Measurements from ENCODE around the gene ADAMTS2. TPM values are rescaled to one million over a fixed set of nuclear protein-coding genes. Genes with fewer than 3 reads are reported as not detected.

ADAMTS2 gene
- total RNA-seq, 2 experiments from 2014 or later: not detected

DNA sequence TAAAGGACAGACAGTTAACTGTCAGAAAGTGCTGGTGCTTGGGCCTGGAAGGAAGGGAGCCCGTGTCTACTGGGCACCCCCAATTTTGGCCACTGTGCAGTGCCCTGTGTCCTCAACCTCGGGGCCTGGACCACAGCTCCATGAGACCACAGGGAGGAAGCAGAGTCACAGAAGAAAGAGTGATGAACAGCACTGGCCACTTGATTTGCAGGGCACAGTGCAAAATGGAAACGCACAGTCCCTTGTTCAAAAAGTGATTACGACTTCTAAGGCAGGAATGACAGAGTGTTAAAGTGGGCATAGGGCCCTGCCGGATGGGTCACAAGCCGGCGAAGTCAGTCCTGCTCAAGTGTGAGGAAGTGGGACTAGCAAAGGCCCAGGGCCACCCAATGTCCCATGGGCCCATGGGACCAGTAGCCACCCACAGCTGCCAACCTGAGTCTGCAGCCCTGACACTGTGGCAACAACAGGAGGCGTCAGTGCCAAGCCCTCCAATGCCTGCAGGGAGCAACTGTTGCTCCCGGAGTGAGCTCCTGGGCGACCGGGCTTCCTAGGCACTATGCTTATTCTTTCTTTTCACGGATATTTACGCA lies 85.4 kb downstream of the ADAMTS2 start:
- Mint-ChIP-seq H3K27me3 (ENCODE audit: low read depth) (no peaks in the 10 kb centered on the region), H3K27ac (no peak overlapping the region), H3K9me3 (no peaks in the 10 kb centered on the region), H3K36me3 (ENCODE audit: low read depth) (no peaks in the 10 kb centered on the region), H3K4me3 (no peak overlapping the region), H3K4me1 (ENCODE audit: low read depth) (no peaks in the 10 kb centered on the region)
- DNase-seq: no peak
- CTCF ChIA-PET: no interaction called here
- intact Hi-C loops (cut with micrococcal nuclease): loop anchor here (2.0 kb wide), 1 partner anchor 93 kb away; no protein-coding TSS in a partner anchor

DNA sequence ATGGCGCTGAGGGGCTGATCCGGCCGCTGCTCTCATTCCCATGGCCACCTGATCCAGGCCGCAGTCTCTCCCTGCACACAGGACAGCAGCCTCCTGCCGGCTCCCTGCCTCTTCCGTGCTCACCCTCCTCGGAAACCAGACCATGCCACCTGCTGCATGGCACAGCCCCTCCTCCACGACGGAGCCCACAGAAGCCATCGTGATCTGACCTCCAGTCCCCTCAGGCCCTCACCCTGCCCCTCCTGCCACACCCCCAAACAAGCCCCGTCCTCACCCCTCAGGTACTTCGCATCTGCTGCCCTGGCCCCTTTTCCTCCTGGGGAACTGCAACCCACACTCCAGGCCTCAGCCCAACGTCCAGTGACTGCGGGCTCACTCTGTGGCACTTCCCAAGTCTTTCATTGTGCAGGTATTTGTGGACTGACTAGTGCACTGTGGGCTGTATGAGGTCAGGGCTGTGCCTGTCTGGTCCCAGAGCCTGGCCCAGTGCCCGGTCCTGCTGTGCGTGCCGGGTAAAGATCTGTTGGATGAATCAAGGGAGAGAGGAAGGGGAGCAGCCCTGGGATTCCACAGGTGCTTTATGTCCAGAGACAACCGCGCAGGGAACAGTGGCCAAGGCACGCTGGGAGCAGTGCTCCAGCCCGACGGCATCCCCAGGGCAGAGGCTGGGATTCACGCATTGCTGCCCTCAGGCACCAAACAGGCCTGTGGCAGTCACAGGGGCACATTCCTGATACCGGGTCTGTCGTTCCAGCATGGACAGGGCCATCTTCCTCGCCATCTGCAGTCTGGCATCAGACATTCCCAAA lies 86.1 kb downstream of the ADAMTS2 start:
- Mint-ChIP-seq H3K4me3 (no peak overlapping the region), H3K27ac (no peak overlapping the region), H3K36me3 (ENCODE audit: low read depth) (no peaks in the 10 kb centered on the region), H3K9me3 (no peaks in the 10 kb centered on the region), H3K4me1 (ENCODE audit: low read depth) (no peaks in the 10 kb centered on the region), H3K27me3 (ENCODE audit: low read depth) (no peaks in the 10 kb centered on the region)
- CTCF ChIA-PET: no interaction called here
- intact Hi-C loops (cut with micrococcal nuclease): no loop called here
- no peak for DNase-seq

DNA sequence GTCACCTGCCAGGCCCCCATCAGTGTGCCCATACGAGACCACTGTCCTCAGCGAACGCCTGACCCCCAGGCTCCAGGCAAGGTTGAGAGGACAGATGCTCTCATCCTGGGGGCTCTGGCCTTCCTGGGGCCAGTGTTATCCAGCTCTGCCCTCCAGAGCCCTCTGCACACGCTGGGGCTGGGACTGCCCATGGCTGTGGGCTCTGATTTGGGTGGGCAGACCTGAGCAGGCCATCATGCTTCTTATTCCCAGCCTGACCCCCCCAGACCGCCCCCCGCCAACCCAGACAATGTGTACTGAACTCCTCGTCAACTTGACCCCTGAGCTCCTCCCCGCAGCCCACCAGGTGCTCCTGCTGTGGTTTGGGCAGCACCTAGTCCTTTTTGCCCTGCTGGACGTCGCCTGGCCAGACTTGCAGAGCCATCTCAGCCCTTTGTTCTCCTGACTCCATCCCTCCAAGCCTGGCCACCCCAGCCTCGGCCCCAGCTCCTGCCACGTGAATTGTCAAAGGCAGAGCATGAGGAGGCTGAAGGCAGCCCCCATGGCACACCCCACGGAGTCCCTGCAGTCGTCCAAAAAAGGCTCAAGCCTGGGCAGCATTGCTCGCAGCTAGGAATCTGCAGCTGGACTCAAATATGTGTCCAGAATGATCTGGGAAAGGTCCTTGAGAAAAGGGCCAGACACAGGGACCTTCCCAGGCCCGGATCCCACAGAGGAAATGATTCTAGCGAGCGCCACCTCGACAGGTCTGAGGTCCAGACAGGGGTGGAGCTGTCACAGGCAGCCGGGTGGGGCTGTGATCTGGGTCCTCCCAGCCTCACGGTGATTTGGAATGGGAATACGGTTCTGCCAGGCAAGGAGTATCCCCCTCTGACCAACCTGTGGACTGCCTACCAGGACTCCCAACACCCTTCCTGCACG lies 87.0 kb downstream of the ADAMTS2 start:
- no peak overlapping the region for H3K4me3 Mint-ChIP-seq
- DNase-seq: no peak
- no peaks in the 10 kb centered on the region for H3K27me3 Mint-ChIP-seq (ENCODE audit: low read depth)
- no peaks in the 10 kb centered on the region for H3K4me1 Mint-ChIP-seq (ENCODE audit: low read depth)
- no peaks in the 10 kb centered on the region for H3K36me3 Mint-ChIP-seq (ENCODE audit: low read depth)
- H3K9me3 Mint-ChIP-seq: no peaks in the 10 kb centered on the region
- H3K27ac Mint-ChIP-seq: no peak overlapping the region
- CTCF ChIA-PET: no interaction called here
- intact Hi-C loops (cut with micrococcal nuclease): no loop called here

DNA sequence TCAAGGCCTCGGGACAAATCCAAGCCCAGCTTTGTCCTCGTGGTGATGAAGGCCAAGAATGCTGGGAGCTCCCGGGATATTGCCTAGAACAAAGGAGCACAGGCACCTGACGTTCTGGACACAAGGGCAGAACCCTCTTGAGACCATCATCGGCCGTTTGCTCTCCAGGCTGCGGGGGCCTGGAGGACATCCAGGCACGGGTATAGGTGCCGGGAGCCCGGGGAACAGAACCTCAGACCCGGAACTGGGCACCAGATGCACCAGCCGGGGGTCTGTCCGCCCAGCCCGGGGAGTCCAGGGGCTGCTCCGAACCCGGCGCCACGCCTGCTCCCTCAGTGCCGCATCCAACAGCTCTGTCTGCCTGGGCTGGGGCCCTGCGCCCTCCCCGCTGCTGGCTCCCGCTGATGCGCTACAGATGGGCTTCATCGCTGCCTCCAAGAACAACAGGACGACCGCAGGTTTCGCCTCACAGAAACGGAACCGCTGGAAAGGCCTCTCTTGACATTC lies 88.0 kb downstream of the ADAMTS2 start:
- no peaks in the 10 kb centered on the region for H3K9me3 Mint-ChIP-seq
- CTCF ChIA-PET: no interaction called here
- H3K4me1 Mint-ChIP-seq (ENCODE audit: low read depth): no peaks in the 10 kb centered on the region
- intact Hi-C loops (cut with micrococcal nuclease): no loop called here
- H3K36me3 Mint-ChIP-seq (ENCODE audit: low read depth): no peaks in the 10 kb centered on the region
- no peaks in the 10 kb centered on the region for H3K27me3 Mint-ChIP-seq (ENCODE audit: low read depth)
- H3K27ac Mint-ChIP-seq: no peak overlapping the region
- no peak for DNase-seq
- no peak overlapping the region for H3K4me3 Mint-ChIP-seq

DNA sequence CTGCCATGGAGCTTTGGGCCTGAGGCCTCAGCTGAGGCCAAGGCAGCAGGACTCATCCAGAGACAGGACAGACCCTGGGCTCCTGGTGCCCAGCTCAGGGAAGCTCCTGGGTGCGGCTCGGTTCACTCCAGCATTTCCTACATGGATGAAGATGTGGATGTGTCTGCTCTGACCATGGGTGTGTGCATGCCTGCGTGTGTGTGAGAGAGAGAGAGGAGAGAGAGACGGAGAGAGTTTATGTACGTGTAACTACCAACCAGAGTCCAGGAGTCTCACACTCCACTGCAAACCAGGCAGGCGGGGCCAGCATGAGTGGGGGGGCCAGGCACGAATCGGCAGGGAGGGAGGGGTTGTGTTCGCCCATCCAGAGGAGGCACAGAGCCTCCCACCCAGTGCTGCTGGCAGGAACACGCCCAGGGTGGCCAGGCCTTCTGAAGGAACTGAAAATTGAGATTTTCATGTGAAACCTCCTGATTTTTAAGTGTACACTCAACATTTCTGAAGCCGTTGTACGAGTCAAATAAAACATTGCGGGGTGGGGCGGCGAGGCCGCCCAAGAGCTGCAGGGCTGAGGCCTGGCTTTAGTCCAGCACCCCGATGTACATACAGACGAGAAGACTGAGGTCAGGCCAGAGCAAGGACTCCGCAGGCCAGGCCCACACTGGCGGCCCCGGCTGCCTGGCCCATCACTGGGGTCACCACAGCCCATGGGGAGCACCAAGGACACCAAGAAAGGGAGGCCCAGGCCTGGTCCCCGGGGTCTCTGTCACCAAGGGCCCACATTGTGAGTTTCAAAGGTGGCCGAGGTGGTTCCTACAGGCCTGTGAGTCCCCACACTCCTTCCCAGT lies 88.7 kb downstream of the ADAMTS2 start:
- Mint-ChIP-seq H3K4me1 (ENCODE audit: low read depth) (no peaks in the 10 kb centered on the region), H3K27ac (no peak overlapping the region), H3K27me3 (ENCODE audit: low read depth) (no peaks in the 10 kb centered on the region), H3K36me3 (ENCODE audit: low read depth) (no peaks in the 10 kb centered on the region), H3K9me3 (no peaks in the 10 kb centered on the region), H3K4me3 (no peak overlapping the region)
- intact Hi-C loops (cut with micrococcal nuclease): no loop called here
- no peak for DNase-seq
- CTCF ChIA-PET: no interaction called here

DNA sequence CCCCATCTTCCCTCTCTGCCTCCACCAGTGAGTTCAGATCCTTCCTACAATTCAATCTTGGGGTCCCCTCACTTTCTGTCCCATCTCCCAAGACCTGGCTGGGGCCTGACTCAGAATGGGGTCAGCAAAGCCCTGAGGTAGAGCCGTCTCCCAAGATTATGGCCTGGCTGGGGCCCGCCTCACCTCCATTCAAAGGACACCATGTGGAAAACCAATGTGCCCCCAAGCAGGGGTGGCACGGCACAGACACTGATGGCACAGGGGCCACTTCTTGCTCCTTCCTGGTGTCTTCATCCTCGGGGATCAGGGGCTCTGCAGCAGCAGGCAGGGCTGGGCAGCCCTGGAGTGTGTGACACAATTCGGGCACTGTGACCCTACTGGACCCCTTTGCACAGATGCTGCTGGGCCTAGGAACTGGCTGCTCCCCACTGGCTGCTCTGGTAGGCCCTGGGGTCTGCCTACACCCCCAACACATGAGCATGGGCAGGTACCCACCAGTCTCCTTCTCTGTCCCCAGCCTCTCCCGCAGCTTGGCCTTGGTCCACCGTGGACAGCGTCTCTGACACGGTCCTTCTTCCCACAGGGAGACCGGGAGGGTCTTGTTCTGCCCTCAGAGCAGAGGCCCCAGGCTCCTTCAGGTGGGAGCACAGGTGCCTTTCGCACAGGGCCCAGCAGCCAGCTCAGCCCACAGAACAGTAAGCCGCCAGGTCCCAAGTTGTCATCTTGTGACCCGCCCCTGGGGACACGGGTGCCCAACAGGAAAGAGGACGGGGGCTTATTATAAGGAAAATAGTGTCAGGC lies 89.5 kb downstream of the ADAMTS2 start:
- intact Hi-C loops (cut with micrococcal nuclease): no loop called here
- Mint-ChIP-seq H3K27me3 (ENCODE audit: low read depth) (no peaks in the 10 kb centered on the region), H3K9me3 (no peaks in the 10 kb centered on the region), H3K36me3 (ENCODE audit: low read depth) (no peaks in the 10 kb centered on the region), H3K4me1 (ENCODE audit: low read depth) (no peaks in the 10 kb centered on the region), H3K4me3 (no peak overlapping the region), H3K27ac (no peak overlapping the region)
- no peak for DNase-seq
- CTCF ChIA-PET: no interaction called here

DNA sequence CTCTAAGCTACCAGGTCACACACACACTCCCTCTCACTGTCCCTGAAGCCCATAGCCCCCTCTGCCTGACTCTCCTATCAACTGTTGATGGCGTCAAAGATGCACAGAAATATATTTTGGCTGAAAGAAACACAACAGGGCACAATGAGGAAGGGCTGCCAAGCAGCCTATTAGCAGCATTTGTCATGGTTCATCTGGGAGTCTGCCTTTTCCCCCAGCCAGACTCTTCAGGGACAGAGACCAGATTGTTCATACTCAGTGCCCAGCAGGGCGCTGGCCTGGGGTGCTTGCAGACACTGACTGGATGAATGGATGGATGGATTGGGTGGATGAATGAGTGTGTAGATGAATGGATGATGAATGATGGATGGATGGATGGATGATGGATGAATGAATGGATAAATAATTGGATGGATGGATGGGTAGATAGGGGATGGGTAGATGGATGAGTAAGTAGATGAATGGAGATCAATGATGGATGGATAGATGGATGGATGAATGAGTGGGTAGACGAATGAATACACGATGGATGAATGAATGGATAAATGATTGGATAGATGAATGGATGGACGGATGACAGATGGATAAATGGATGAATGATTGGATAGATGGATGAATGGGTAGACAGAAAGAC lies 90.5 kb downstream of the ADAMTS2 start:
- H3K9me3 Mint-ChIP-seq: no peaks in the 10 kb centered on the region
- H3K27me3 Mint-ChIP-seq (ENCODE audit: low read depth): no peaks in the 10 kb centered on the region
- intact Hi-C loops (cut with micrococcal nuclease): no loop called here
- no peaks in the 10 kb centered on the region for H3K36me3 Mint-ChIP-seq (ENCODE audit: low read depth)
- no peak overlapping the region for H3K4me3 Mint-ChIP-seq
- no peak overlapping the region for H3K27ac Mint-ChIP-seq
- H3K4me1 Mint-ChIP-seq (ENCODE audit: low read depth): no peaks in the 10 kb centered on the region
- no peak for DNase-seq
- CTCF ChIA-PET: no interaction called here

DNA sequence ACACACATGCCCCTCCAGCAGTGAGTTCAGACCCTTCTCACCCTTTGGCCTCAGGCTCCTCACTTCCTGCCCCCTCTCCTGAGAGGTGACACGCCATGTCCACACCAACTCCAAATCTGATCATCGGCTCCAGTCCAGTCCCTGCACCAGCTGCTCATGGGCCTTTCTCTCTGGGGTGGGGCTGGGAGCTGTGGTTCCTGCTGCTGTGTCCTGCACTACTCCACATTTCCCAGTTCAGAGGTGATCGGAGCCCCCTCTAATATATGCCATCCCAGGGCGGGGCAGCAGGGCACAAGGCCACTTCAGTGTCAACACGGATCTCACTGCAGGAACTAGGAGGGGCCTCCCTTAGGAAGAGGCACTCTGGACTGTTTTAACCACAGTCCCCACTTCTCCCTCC lies 91.5 kb downstream of the ADAMTS2 start:
- Mint-ChIP-seq H3K4me3 (no peak overlapping the region), H3K4me1 (ENCODE audit: low read depth) (no peaks in the 10 kb centered on the region), H3K27me3 (ENCODE audit: low read depth) (no peaks in the 10 kb centered on the region), H3K9me3 (no peaks in the 10 kb centered on the region), H3K27ac (no peak overlapping the region), H3K36me3 (ENCODE audit: low read depth) (no peaks in the 10 kb centered on the region)
- intact Hi-C loops (cut with micrococcal nuclease): no loop called here
- CTCF ChIA-PET: no interaction called here
- DNase-seq: no peak

DNA sequence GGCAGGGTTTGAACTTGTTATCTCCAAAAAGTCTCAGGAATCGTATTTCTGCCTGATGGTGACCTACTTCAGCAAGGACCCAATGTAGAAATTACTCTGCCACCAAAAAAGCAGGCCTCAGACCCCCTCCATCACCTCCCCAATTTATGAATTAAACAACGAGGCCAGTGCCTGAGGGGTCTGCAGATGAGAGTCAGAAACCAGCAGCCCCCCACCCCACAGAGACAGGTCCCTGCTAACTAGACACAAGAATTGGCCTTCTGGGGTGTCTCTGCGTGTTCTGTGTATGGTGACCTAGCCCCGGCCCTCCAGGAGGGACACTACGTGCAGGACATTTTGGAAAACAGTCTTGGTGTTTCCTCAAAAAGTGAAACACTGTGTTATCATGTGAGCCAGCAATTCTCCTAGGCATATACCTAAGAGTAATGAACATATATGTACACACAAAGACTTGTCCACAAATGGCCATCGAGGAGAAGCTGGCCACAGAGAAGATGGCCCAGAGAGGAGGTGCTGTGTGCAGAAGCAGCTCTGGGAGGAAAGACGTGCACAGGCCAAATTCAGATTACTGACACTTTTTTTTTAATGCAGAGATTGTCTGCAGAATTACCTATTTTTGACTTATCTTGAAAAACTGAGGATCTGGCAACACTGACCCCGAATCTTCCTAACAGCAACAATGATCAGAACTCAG lies 93.8 kb downstream of the ADAMTS2 start:
- no peak for DNase-seq
- H3K27me3 Mint-ChIP-seq (ENCODE audit: low read depth): no peaks in the 10 kb centered on the region
- H3K9me3 Mint-ChIP-seq: peaks cover 7% of the 10 kb centered on the region
- intact Hi-C loops (cut with micrococcal nuclease): no loop called here
- no peak overlapping the region for H3K27ac Mint-ChIP-seq
- CTCF ChIA-PET: interaction anchor here (1.0 kb wide), 1 partner anchor 44 kb away, joined by 3 read pairs; no protein-coding TSS in a partner anchor
- no peaks in the 10 kb centered on the region for H3K36me3 Mint-ChIP-seq (ENCODE audit: low read depth)
- H3K4me3 Mint-ChIP-seq: no peak overlapping the region
- H3K4me1 Mint-ChIP-seq (ENCODE audit: low read depth): no peaks in the 10 kb centered on the region

DNA sequence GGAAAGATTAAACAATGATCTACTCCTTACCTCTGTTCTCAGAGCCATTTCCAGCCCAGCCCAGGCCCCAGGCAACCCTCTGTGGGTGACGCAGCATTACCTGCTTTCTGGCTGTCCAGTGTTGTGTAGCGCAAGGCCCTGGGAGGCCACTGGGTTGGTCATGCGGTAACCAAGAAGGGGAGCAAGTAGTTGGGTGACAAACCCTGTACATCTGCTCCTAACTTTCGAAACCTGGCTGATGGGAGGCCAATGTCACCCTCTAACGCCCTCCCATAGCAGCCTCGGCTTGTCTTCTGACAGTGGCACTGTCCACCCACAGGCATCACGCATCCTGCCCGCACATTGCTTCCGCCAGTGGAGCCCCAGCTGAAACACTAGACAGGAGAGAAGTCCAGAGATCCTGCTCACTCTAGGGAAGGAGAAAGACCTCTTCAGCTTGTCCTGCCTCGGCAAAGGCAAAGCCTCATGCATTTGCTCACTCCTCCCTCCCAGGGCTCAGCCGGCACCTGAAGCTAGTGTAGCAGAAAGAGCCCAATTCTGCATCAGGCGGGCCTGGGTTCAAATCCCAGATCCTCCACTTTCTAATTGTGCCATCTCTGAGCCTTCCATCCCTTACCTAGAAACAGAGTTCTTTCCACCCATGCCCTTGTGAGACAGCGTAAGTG lies 94.6 kb downstream of the ADAMTS2 start:
- CTCF ChIA-PET: no interaction called here
- no peak overlapping the region for H3K4me3 Mint-ChIP-seq

More for the DNA sequence above, 94.6 kb downstream of the ADAMTS2 start:
- H3K4me1 Mint-ChIP-seq (ENCODE audit: low read depth): no peaks in the 10 kb centered on the region
- H3K9me3 Mint-ChIP-seq: peaks cover 7% of the 10 kb centered on the region
- intact Hi-C loops (cut with micrococcal nuclease): no loop called here
- no peaks in the 10 kb centered on the region for H3K36me3 Mint-ChIP-seq (ENCODE audit: low read depth)
- H3K27ac Mint-ChIP-seq: no peak overlapping the region
- no peaks in the 10 kb centered on the region for H3K27me3 Mint-ChIP-seq (ENCODE audit: low read depth)
- DNase-seq: no peak

Measured in activated naive CD4-positive, alpha-beta T cell treated with anti-CD3 and anti-CD28 coated beads for 36 hours (primary cell).